A549 treated with AZD9567 at 1 μM for 4 hours (cell line): ENCODE results near the gene LRCH3. TPM values are rescaled to one million over a fixed set of nuclear protein-coding genes. Genes with fewer than 3 reads are reported as not detected.

Experiments used
- total RNA-seq: library from RNA; stranded (reverse); fragments of 200-300 nt; extraction: Qiagen RNA extraction; gene quantifications from 5 replicates; pipeline ENCODE4 v1.2.3, GENCODE V29; 2022; ENCODE audit not compliant: insufficient read depth

The LRCH3 gene
- total RNA-seq, result 14.1 to 17.1 TPM (median 14.7 TPM) in 5 replicates

GRCh38 chr3:197791113-197791891 is at the start of gene LRCH3:
Gene LRCH3, plus strand, starts transcription at chr3:197791254. Its CDS starts 25 bp downstream, at chr3:197791279.

GRCh38 chr3:197749601-197750395 is 41.3 kb upstream of the LRCH3 start, which contains the start of gene FYTTD1:
Gene FYTTD1, plus strand, starts transcription at chr3:197749883. Its CDS starts 89 bp downstream, at chr3:197749972.

Other genes with a start within 250 kb of the LRCH3 start
- gene BDH1, start 235.3 kb upstream of the LRCH3 start, total RNA-seq, result 1.3 to 3.5 TPM (median 3.1 TPM) in 5 replicates
- gene RUBCN, start 54.4 kb upstream of the LRCH3 start, total RNA-seq, result 7.8 to 11.0 TPM (median 8.8 TPM) in 5 replicates
- 22.6 to 36.4 TPM (median 28.2 TPM) in 5 replicates for gene FYTTD1, start 41.4 kb upstream of the LRCH3 start, total RNA-seq
- 1,049 to 1,249 TPM (median 1,092 TPM) in 5 replicates for gene RPL35A, start 158.9 kb downstream of the LRCH3 start, total RNA-seq
- 2.3 to 15.6 TPM (median 2.6 TPM) in 5 replicates for gene LMLN, start 169.0 kb downstream of the LRCH3 start, total RNA-seq